Activated naive CD4-positive, alpha-beta T cell treated with anti-CD3 and anti-CD28 coated beads, Interleukin-2, amount 10 ng/mL, durations not matched to agents 7 days and 5 days (primary cell): ENCODE measurements around the gene XXYLT1.
"Not testable (repeated sequence)": the region's sequence is repeated elsewhere in the genome, so short reads cannot be mapped to it uniquely, and the experiment has no call there.

Source experiments
- CTCF ChIA-PET: fragments of 350-600 bp; sonication (Branson Sonifier 250); formaldehyde crosslinking; loops from one replicate; lab custom pipeline; 2021; ENCODE audit warnings: antibody characterized with exemption; lab: Charles Lee
- DNase-seq: peaks from one replicate; pipeline ENCODE4 v3.0.0-alpha.2; 2020
- H3K27ac Mint-ChIP-seq: one replicate; pipeline ENCODE4 v1.8.0; 2021; ENCODE audit warnings: mild to moderate bottlenecking, moderate library complexity, mixed read lengths
- H3K27me3 Mint-ChIP-seq: one replicate; pipeline ENCODE4 v1.8.0; 2021; ENCODE audit warnings: mild to moderate bottlenecking, mixed read lengths
- H3K36me3 Mint-ChIP-seq: one replicate; pipeline ENCODE4 v1.8.0; 2021; ENCODE audit warnings: mixed read lengths
- H3K4me1 Mint-ChIP-seq: one replicate; pipeline ENCODE4 v1.8.0; 2021; ENCODE audit warnings: mixed read lengths
- H3K4me3 Mint-ChIP-seq: one replicate; pipeline ENCODE4 v1.8.0; 2021; ENCODE audit warnings: mild to moderate bottlenecking, moderate library complexity, mixed read lengths
- H3K9me3 Mint-ChIP-seq: one replicate; pipeline ENCODE4 v1.8.0; 2021; ENCODE audit warnings: mixed read lengths

The XXYLT1 gene

GRCh38 chr3:195191580-195191979, 79.4 kb downstream of the XXYLT1 start:
- H3K4me1 Mint-ChIP-seq = peaks cover 5% of the 10 kb centered on the region
- H3K4me3 Mint-ChIP-seq = no peak overlapping the region
- no peak overlapping the region for H3K27ac Mint-ChIP-seq
- no peaks in the 10 kb centered on the region for H3K36me3 Mint-ChIP-seq
- DNase-seq = no peak
- H3K9me3 Mint-ChIP-seq = peaks cover 11% of the 10 kb centered on the region
- peaks cover 3% of the 10 kb centered on the region for H3K27me3 Mint-ChIP-seq
- CTCF ChIA-PET = no interaction called here

- Mint-ChIP-seq H3K36me3 (no peaks in the 10 kb centered on the region), H3K9me3 (peaks cover 11% of the 10 kb centered on the region), H3K4me3 (no peak overlapping the region), H3K27me3 (peaks cover 6% of the 10 kb centered on the region), H3K27ac (no peak overlapping the region), H3K4me1 (peaks cover 13% of the 10 kb centered on the region)
- CTCF ChIA-PET = no interaction called here
- DNase-seq = no peak
These were observed 81.1 kb downstream of the XXYLT1 start for GRCh38 chr3:195189821-195190220.

DNA sequence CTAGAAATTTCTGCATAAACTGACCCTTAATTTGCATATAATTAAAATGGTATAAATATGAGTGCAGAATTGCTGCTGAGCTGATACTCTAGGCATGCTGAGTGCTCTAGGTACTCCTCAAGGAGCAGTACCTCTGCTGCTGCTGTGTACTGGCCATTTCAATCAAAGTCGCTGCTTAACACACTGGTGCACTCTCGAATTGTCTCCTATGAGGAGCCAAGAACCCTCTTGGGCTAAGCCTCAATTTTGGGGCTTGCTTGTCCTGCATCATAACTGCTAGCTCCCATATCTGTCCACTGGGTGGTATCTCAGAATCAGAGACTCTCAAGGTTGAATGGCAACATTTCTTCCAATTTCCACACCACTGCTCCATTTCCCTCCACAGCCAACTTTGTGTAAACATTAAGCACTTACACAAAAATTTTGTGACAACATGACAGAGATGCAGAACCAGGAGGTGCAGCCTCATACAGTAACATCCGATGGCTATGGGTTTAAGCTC, 82.5 kb downstream of the XXYLT1 start:
- Mint-ChIP-seq H3K4me1 (peaks cover 10% of the 10 kb centered on the region), H3K4me3 (no peak overlapping the region), H3K27me3 (peaks cover 6% of the 10 kb centered on the region), H3K9me3 (peaks cover 11% of the 10 kb centered on the region), H3K36me3 (no peaks in the 10 kb centered on the region), H3K27ac (no peak overlapping the region)
- no peak for DNase-seq
- CTCF ChIA-PET = no interaction called here

DNA sequence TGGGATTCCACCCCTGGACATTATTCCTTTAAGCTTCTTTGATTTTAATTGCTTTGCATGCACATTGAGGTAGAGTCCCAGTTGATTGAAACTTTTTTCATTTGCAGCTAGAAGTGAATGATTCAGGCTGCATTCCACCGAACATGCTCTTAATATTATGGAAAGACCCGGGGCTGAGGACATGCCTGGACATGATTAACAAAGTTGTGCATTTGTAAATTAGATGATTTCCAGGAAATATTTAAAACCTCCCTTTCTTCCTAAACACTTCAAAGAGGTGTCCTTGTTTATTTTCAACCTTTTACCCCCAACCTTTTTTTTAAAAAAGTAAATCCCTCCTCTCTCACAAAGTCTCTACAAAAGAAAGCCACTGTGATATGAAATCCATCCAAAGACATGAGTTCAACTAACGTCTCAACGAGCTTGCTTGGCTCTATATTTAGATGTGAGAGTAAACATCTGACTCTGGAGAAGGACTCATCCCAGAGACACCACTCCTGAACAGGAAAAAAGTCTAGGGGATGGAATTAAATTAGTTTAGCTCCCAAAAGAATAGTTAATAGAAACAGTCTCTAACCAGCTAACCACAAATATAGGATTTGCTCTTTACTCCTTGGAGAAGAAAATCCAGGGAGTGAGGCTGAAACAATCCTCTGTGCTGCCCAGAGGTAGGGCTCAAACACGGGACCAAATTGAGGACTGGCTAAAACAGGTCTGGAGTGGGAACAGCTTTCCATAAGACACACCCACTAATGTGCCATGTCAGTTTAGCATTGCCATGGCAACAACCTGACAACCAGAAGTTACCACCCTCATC, 83.1 kb downstream of the XXYLT1 start:
- Mint-ChIP-seq H3K27ac (no peak overlapping the region), H3K9me3 (peaks cover 11% of the 10 kb centered on the region), H3K4me1 (peaks cover 12% of the 10 kb centered on the region), H3K4me3 (no peak overlapping the region), H3K27me3 (peaks cover 6% of the 10 kb centered on the region), H3K36me3 (no peaks in the 10 kb centered on the region)
- CTCF ChIA-PET = no interaction called here
- no peak for DNase-seq

DNA sequence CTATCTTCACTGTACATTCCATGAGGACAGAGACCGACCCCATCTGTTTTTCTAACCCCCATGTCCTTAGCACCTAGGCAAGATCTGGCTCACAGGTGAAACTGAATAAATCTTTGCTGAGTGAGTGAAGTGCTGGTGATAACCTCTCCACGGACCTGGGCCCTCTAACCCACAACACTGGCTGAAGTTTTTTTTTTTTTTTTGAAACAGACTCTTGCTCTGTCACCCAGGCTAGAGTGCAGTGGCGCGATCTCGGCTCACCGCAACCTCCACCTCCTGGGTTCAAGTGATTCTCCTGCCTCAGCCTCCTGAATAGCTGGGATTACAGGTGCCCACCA, 84.3 kb downstream of the XXYLT1 start:
- CTCF ChIA-PET, H3K9me3 Mint-ChIP-seq, H3K36me3 Mint-ChIP-seq, DNase-seq, H3K4me3 Mint-ChIP-seq, H3K27ac Mint-ChIP-seq, H3K27me3 Mint-ChIP-seq: not testable (repeated sequence)
- H3K4me1 Mint-ChIP-seq = peaks cover 18% of the 10 kb centered on the region

DNA sequence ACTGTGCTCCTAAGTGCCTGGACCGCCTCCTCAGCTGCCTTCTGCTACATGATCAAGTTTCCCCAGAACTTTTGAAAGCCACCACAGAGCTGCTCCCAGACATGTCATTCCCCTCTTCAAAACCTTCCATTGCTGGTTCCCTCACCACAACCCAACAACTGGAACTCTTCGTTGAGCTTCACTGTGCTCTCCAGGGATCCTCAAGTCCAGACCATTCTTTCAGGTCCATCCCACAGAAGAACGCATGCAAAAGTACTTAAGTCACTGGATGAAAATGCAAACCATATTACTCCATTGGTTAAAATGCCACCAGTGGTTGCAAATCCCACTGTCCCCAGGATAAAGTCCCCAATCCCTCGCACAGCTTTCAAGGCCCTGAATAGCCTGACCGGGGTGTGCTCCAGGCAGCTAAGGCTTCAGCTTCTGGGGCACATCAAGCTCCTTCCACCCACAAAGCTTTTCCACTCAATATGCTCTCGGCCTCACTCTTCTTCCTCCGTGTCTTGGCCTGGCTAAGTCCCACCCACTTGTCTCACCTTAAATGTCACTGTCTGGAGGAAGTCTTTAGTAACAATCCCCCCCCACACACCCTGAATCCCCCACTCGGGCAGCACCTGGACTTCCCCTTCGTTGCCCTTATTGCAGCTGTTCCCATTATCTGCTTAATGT, 84.8 kb downstream of the XXYLT1 start:
- no peak for DNase-seq
- CTCF ChIA-PET = no interaction called here
- Mint-ChIP-seq H3K9me3 (peaks cover 2% of the 10 kb centered on the region), H3K27me3 (peaks cover 6% of the 10 kb centered on the region), H3K4me3 (no peak overlapping the region), H3K36me3 (no peaks in the 10 kb centered on the region), H3K27ac (no peak overlapping the region), H3K4me1 (peaks cover 18% of the 10 kb centered on the region)

- DNase-seq = no peak
- Mint-ChIP-seq H3K36me3 (no peaks in the 10 kb centered on the region), H3K27me3 (peaks cover 6% of the 10 kb centered on the region), H3K27ac (no peak overlapping the region), H3K4me3 (no peak overlapping the region), H3K4me1 (peaks cover 18% of the 10 kb centered on the region), H3K9me3 (no peaks in the 10 kb centered on the region)
- CTCF ChIA-PET = interaction anchor here (1.2 kb wide), 1 partner anchor 77 kb away, joined by 3 read pairs; no protein-coding TSS in a partner anchor
These were observed 85.4 kb downstream of the XXYLT1 start for GRCh38 chr3:195185583-195185982.

DNA sequence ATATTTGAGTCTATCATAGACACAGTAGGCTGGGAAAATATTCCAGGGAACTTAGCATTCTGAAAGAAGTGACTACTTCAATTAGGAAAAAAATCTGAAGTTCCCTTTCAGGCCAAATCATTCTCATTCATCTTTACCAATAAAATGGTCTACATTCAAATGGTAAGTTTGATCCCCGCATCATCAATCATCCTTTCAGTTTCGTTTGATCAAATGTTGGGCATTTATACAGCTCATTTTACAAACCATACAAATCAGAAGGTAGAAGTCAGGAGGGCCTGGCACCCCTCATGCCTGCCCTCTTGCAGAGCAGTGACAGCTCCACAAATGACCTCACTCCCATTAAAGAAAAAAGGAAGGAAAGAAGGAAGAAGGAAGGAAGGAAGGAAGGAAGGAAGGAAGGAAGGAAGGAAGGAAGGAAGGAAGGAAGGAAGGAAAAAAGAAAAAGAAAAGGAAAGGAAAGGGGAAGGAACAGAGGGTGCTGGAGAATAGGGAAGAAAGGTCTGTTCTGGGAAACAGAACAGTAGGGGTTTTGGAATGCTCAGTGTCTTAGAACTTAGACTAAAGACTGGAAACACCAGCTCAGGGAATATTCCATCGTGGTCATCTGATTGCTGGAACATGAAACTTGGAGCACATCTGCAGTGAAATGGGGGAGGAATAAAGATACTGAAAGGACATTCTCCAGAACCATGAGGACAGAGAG, 86.1 kb downstream of the XXYLT1 start:
- peaks cover 6% of the 10 kb centered on the region for H3K27me3 Mint-ChIP-seq
- no peak overlapping the region for H3K4me3 Mint-ChIP-seq
- H3K9me3 Mint-ChIP-seq = no peaks in the 10 kb centered on the region
- H3K4me1 Mint-ChIP-seq = peaks cover 18% of the 10 kb centered on the region
- H3K27ac Mint-ChIP-seq = no peak overlapping the region
- CTCF ChIA-PET = interaction anchor here (1.1 to 1.2 kb wide), 2 partner anchors 77 to 502 kb away, joined by 3 read pairs; no protein-coding TSS in a partner anchor
- no peak for DNase-seq
- H3K36me3 Mint-ChIP-seq = no peaks in the 10 kb centered on the region

DNA sequence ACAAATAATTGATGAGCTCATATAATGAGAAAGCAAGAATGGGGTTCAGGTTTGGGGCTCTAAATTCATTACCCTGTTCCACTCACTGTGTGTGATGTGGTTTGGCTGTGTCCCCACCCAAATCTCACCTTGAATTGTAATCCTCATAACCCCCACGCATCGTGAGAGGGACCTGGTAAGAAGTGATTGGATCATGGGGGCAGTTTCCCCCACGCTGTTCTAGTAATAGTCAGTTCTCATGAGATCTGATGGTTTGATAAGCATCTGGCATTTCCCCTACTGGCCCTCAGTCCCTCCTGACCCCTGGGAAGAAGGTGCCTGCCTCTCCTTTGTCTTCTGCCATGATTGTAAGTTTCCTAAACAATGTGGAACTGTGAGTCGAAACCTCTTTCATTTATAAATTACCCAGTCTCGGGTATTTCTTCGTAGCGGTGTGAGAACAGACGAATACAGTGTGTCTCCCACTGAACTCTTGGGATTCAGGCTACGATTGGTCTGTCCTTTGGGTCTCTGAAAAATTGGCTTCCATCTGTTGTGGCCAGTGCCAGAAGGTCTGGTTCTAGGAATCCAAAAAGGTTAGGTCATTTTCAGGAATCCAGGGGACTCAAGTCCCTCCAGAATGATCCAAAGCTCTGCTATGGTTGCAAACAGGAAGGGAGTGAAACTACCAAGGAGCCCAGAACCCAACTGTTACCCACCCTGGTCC, 87.7 kb downstream of the XXYLT1 start:
- H3K27me3 Mint-ChIP-seq = peaks cover 6% of the 10 kb centered on the region
- H3K4me3 Mint-ChIP-seq = no peak overlapping the region

DNA sequence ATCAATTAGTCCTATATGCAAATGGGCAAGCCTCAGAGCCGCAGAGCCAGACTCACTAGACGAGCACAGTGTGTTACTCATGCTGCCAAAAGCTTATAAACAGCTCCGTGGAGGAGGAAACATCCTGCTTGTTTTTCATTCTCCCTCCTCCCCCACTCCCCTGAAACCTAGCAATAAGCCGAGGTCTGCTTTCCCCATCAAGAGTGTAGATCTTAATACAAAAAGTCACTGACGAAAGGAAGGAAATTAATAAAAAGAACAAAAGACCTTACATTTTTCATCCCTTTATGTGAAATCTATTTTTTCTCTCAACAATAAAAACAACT, 88.5 kb downstream of the XXYLT1 start:
- no peak overlapping the region for H3K4me3 Mint-ChIP-seq
- no peak for DNase-seq

More for the DNA sequence above, 87.7 kb downstream of the XXYLT1 start:
- DNase-seq = no peak
- CTCF ChIA-PET = interaction anchor here (1.1 kb wide), 1 partner anchor 501 kb away, joined by 3 read pairs; no protein-coding TSS in a partner anchor
- peaks cover 23% of the 10 kb centered on the region for H3K4me1 Mint-ChIP-seq
- H3K27ac Mint-ChIP-seq = no peak overlapping the region
- no peaks in the 10 kb centered on the region for H3K36me3 Mint-ChIP-seq
- no peaks in the 10 kb centered on the region for H3K9me3 Mint-ChIP-seq

DNA sequence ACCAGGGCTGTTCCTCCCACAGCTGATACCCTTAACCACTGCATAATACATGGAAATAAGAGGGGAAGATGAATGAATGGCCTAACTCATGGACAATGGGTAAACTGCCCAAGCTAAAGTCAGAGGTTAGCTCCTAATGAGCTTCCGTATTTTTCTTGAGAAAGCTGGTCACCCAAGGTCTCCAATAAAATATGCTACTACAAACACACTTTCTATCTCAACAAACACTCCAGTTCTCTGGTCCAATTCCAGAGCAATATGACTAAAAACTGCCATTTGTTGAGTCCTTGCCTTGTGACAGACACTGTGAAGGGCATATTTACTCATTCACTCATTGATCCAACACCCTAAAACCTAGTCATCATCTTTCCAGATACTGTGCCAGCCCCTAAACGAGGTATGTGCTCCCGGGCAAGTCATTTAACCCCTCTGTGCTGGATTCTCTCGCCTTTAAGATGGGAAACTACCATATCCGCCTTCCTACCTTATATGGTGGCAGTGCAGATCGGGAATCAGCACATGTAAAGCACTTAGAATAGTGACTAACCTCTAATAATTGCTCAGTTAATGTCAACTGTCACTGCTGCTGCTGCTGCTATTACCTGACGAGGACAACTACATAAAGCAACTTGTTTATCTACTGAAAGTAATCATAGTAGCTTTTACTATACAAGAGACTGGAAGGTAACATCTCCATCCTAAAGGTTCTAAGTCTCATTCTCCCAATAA, 89.1 kb downstream of the XXYLT1 start:
- peaks cover 6% of the 10 kb centered on the region for H3K27me3 Mint-ChIP-seq
- no peak overlapping the region for H3K4me3 Mint-ChIP-seq
- no peaks in the 10 kb centered on the region for H3K9me3 Mint-ChIP-seq
- H3K4me1 Mint-ChIP-seq = peaks cover 26% of the 10 kb centered on the region
- H3K27ac Mint-ChIP-seq = no peak overlapping the region
- H3K36me3 Mint-ChIP-seq = no peaks in the 10 kb centered on the region
- CTCF ChIA-PET = no interaction called here
- no peak for DNase-seq

More for the DNA sequence above, 88.5 kb downstream of the XXYLT1 start:
- H3K36me3 Mint-ChIP-seq = no peaks in the 10 kb centered on the region
- peaks cover 26% of the 10 kb centered on the region for H3K4me1 Mint-ChIP-seq
- H3K9me3 Mint-ChIP-seq = no peaks in the 10 kb centered on the region
- CTCF ChIA-PET = no interaction called here
- H3K27ac Mint-ChIP-seq = no peak overlapping the region
- H3K27me3 Mint-ChIP-seq = peaks cover 6% of the 10 kb centered on the region

DNA sequence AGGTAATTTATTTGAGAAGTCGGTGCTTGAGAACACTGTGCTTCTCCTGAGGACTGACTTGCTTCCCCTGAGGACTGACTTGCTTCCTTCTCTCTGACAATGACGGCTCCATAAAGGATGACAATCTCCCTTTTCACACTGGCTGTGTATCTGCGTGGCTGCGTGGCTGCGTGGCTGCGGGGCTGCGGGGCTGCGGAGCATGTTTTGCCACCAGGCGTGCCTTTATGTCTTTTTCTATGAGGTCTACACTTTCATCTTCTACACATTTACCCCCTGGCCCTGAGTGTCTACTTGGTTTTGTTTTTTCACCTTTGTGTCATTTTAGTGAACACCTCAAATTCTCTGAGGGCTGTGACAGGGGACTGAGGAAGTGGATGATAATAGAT, 89.9 kb downstream of the XXYLT1 start:
- CTCF ChIA-PET = no interaction called here
- Mint-ChIP-seq H3K27me3 (peaks cover 6% of the 10 kb centered on the region), H3K4me1 (peaks cover 20% of the 10 kb centered on the region), H3K36me3 (no peaks in the 10 kb centered on the region), H3K27ac (no peak overlapping the region), H3K4me3 (no peak overlapping the region), H3K9me3 (no peaks in the 10 kb centered on the region)
- no peak for DNase-seq

DNA sequence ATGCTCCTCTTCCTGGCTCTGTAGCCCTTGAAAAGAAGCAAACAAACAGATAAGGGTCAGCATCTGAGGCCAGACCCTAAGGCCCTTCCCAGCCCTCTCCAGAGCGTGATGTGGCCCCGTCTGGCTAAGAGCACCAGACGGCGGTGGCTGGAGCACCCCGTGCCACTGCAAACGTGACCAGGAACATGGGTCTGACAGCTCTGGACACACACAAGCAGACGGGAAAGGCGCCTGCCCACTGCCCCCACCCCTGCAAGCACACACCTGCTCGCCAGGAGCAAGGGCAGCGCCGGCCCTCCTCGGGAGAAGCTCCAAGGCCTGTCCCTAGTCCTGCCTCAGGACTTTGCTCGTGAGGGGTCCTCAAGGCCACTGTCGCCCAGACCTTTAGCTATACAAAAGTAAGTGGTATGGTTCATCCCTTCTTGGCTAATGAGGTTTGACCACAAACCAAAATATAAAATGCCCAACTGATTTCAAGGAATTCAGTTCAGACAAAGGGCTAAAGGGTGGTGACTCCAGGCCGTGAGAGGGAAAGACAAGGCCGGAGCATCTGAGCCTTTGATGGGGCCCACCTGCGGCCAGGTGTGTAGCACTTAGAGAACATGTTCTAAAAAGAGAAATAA, 90.4 kb downstream of the XXYLT1 start:
- Mint-ChIP-seq H3K4me1 (peaks cover 17% of the 10 kb centered on the region), H3K4me3 (no peak overlapping the region), H3K27me3 (peaks cover under 1% of the 10 kb centered on the region), H3K36me3 (no peaks in the 10 kb centered on the region), H3K27ac (no peak overlapping the region), H3K9me3 (no peaks in the 10 kb centered on the region)
- CTCF ChIA-PET = no interaction called here
- no peak for DNase-seq
